Measurements from ENCODE around the gene TBC1D30.

The TBC1D30 gene

DNA sequence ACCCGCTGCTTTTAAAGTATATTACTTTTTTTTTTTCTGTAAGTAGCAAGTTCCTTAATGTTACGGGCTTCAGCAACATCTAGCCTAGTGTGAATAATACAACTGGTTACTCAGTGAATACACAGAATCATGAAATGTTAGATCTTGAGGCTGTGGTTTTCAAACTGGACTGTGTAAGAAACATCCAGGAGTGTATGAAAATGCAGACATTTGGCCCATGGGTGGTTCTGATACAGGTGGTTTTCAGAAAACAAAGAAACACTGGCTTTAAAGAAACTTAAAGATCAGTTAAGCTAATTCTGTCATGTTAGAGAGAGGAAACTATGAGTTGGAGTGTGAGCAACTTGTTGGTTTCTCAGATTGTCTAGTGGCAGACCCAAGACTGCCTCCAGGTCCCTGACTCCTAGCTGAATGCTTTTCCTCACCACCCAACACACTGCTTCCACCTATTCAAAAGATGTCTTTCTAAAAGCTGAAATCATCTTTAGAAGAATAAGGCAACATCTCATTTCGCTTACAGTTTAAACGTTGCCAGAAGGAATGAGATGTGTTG, 36.1 kb downstream of the TBC1D30 start:
- no peak for DNase-seq (ENCODE audit: low read depth in 2 of 3, low spot score in 2 of 3)

DNA sequence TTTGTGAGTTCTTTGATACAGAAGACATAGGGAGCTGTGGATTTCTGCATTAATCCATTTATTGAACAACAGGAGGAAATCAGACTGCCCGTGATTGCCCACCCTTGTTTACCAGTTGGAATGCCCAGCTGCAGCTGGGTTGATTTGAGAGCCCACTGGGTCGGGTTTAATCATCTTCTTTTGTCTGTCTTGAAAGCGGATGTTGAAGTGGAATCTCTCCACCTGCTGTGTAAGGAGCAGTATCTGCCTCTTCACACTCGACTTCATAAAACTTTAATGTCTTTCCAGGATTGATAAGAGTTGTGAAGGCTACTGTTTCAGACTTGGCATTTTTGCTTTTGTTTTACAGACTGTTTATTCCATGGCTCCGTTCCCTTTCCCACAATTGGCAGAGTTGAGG, 39.9 kb downstream of the TBC1D30 start:
- no peak for DNase-seq (ENCODE audit: low read depth in 2 of 3, low spot score in 2 of 3)

DNA sequence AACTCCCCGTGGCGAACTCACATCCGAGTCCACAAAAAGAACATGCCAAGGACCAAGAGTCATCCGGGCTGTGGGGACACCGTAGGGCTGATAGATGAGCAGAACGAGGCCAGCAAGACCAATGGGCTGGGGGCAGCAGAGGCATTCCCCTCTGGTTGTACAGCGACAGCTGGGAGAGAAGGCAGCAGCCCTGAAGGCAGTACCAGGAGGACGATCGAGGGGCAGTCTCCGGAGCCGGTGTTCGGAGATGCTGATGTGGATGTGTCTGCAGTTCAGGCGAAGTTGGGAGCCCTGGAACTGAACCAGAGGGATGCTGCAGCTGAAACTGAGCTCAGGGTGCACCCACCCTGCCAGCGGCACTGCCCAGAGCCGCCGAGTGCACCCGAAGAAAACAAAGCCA, 50.7 kb downstream of the TBC1D30 start:
- no peak for DNase-seq (ENCODE audit: low read depth in 2 of 3, low spot score in 2 of 3)

GRCh38 chr12:64876388-64877071, 52.1 kb downstream of the TBC1D30 start:
- no peak for DNase-seq (ENCODE audit: low read depth in 2 of 3, low spot score in 2 of 3)

- no peak for DNase-seq (ENCODE audit: low read depth in 2 of 3, low spot score in 2 of 3)
Measured at GRCh38 chr12:64877363-64878004, 53.0 kb downstream of the TBC1D30 start.

GRCh38 chr12:64882687-64883086, 58.2 kb downstream of the TBC1D30 start:
- DNase-seq (ENCODE audit: low read depth in 2 of 3, low spot score in 2 of 3), result no peak

DNA sequence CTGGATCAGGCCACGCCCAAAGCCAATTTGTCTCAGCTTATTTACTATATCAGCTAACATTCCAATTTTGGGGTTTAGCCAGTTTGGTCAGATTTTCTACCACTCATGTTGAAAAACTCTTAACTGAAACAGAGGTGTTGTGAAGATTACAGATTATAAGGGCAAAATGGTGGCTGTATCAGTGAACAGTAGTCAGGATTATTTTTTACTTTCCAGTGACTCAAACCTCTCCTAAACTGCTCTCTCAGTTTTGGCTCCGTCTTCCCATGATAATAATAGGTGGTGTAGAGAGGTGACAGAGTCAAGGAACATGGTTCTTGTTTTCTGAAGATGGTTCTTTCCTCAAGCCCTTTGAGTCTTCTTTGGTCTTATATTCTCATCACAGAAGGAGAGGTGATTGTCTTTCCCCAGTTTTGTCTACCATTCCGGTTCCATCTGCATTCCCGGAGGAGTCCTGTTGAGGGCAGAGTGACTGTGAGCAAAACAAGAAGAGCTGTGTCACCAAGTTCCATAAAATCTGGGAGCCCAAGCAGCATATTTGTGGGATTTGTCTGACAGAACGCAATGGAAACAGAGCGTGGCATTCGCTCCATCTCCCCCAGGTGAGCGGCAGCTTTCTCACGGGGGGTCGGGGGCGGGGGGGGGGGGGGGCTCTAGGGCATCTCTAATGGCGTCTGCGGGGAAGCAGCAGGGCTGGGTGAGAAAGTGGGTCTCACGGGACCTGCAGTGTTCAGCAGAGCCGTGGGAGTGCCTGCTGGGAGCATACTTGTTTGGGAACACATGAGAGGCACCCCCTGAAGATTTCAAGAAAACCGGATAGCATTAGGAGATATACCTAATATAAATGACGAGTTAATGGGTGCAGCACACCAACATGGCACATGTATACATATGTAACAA, 59.1 kb downstream of the TBC1D30 start:
- no peak for DNase-seq (ENCODE audit: low read depth in 2 of 3, low spot score in 2 of 3)

DNA sequence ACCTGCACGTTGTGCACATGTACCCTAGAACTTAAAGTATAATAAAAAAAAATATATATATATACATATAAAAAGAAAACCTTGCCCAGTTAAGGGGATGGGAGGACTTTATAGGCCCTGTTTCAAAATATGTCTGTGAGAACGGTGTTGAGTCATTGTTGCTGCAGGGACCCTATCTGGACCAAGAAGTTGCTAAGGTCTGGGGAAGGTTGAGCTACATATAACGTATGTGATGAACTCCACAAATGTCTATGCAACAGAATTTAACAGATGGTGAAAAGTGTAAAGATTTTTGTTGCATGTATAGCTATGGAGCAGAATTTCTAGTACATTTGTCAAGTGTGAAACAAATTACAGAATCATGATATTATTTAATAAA, 59.7 kb downstream of the TBC1D30 start:
- DNase-seq (ENCODE audit: low read depth in 2 of 3, low spot score in 2 of 3), result no peak

- DNase-seq (ENCODE audit: low read depth in 2 of 3, low spot score in 2 of 3), result no peak
Measured at GRCh38 chr12:64884728-64885127, 60.3 kb downstream of the TBC1D30 start.

DNA sequence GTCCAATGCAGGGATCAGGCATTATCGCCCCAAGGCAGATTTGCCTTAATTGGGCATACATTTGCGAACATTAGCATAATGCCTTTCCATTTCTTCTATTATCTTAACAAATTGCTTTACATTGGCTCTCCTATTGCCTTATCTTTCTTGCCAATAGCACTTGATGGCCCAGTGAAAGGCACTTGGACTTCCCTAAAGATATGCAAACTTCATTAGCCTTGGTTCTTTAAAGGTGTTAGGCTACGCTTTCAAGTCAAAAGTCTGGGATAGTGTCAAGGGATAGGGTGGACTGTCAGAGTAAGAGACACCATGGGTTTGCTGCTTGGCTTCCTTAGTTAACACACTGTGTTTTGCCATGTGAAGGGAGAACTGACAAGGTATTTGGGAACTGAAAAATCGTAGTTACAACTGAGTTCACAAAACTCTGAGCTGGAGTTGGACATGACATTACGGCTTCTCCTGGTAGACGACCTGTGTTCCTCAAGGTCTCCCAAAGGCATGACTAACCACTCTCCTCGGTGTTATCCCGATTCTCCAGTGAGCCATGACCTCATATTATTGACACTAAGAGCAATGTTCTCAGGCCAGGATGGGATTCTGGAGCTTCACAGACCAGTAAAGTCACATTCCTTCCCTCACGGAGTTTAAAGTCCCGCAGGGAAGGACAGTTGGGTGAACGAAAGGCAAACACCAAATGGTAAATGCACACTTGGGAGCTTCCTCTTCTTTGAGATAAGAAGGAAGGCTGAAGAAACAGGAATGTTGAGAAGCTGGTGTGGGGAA, 65.2 kb downstream of the TBC1D30 start:
- DNase-seq (ENCODE audit: low read depth in 2 of 3, low spot score in 2 of 3), result no peak

DNA sequence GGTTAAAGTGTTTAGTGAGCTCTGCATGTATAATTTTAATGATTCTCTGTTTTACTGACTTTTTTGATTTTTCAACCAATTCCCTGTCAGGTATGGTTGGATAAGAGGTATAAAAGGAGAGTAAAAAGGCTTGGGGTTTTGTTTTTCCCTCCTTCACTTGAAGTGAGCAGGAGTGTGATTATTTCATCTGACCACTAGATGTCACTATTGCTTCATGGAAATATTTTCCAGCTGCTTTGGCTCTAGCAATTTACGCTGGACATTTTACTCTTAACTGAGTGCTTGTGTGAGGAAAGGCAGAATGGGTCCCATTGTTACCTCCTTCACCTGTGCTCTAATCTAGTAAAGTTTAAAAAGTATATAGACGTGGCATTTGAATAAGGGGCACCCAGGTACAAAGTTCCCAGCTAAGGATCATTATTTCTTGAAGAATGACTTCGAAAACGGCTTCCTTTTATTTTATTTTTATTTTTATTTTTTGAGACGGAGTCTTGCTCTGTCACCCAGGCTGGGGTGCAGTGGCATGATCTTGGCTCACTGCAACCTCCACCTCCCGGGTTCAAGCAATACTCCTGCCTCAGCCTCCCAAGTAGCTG, 66.5 kb downstream of the TBC1D30 start:
- DNase-seq (ENCODE audit: low read depth in 2 of 3, low spot score in 2 of 3), result no peak

GRCh38 chr12:64891629-64892028, 67.2 kb downstream of the TBC1D30 start:
- no peak for DNase-seq (ENCODE audit: low read depth in 2 of 3, low spot score in 2 of 3)

DNA sequence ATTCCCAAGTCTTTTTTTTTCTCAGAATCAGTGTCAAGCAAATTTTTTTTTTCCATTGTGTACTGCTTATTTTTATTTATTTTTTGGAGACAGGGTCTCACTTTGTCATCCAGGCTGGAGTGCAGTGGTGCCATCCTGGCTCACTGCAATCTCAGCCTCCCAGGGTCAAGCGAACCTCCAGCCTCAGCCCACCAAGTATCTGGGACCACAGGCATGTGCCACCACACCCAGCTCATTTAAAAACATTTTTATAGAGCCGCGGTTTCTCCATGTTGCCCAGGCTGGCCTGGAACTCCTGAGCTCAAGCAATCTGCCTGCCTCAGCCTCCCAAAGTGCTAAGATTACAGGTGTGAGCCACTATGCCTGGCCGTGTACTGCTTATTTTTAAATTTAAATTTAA, 68.1 kb downstream of the TBC1D30 start:
- no peak for DNase-seq (ENCODE audit: low read depth in 2 of 3, low spot score in 2 of 3)

- no peak for DNase-seq (ENCODE audit: low read depth in 2 of 3, low spot score in 2 of 3)
Measured at GRCh38 chr12:64893961-64894360, 69.5 kb downstream of the TBC1D30 start.

DNA sequence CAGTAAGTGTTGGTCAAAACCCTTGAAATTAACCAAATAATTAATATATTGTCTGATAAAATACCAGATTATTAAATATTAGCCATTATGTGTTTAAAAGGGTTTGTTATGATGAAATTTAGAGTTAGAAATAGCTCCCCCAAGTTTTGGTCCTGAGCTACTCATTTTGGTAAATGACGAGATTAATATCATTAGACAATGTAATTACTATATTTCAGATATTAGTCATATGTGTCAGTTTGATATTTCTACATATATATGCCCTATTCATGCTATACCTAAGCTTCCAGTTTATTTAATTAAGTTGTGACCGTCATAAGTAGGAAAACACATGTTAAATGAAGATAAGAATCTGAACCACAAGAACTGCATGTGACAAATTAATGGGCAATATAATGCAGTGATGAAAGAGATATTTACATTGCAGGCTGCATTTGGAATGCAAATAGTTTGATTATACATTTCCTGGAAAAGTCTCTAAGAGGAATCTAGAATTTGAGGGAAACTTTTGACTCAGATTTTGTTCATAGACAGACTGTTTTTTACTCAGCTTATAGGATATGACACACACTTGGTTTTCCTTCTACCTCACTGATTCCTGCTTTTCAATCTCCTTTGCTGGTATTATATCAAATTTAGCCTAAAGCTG, 70.5 kb downstream of the TBC1D30 start:
- no peak for DNase-seq (ENCODE audit: low read depth in 2 of 3, low spot score in 2 of 3)

- no peak for DNase-seq (ENCODE audit: low read depth in 2 of 3, low spot score in 2 of 3)
Measured at GRCh38 chr12:64895526-64895925, 71.1 kb downstream of the TBC1D30 start.

DNA sequence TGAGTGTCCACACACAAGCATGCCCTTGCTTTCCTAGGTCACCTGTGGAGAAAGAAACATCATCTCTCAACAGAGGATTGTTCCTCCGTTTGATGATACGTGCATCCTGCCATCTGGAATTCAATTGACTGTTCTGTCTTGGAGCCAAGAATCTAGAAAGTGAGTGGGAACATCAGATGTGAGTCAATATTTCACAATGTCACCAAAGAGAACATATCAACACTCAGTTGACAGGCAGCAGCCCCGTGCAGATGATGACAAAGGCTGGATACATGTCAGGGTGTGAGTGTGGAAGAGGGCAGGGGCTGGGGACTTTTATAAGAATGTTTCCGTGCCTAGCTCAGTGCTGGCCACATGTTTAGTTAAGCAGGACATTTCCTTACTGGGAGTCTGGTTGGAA, 76.1 kb downstream of the TBC1D30 start:
- DNase-seq (ENCODE audit: low read depth in 2 of 3, low spot score in 2 of 3), result no peak

GRCh38 chr12:64903479-64904152, 79.2 kb downstream of the TBC1D30 start:
- DNase-seq (ENCODE audit: low read depth in 2 of 3, low spot score in 2 of 3), result no peak

- DNase-seq (ENCODE audit: low read depth in 2 of 3, low spot score in 2 of 3), result no peak
Measured at GRCh38 chr12:64907097-64907496, 82.7 kb downstream of the TBC1D30 start.

- no peak for DNase-seq (ENCODE audit: low read depth in 2 of 3, low spot score in 2 of 3)
Measured at GRCh38 chr12:64909124-64909523, 84.7 kb downstream of the TBC1D30 start.

Data from activated CD8-positive, alpha-beta memory T cell treated with anti-CD3 and anti-CD28 coated beads for 48 hours (primary cell).